HEK293T (cell line): ENCODE data around the gene ANKRD35.
"Not testable (repeated sequence)": the region's sequence is repeated elsewhere in the genome, so short reads cannot be mapped to it uniquely, and the experiment has no call there.

Source experiments
- CTCF ChIA-PET: fragments of 350-600 bp; formaldehyde crosslinking; extraction: SDS; loops from one replicate; lab custom pipeline; 2021; ENCODE audit warnings: antibody characterized with exemption, inconsistent platforms; lab: Yijun Ruan, JAX
- POLR2A ChIA-PET: fragments of 350-600 bp; formaldehyde crosslinking; extraction: SDS; loops from one replicate; lab custom pipeline; 2020; ENCODE audit warnings: antibody characterized with exemption, inconsistent platforms; lab: Yijun Ruan, JAX
- DNase-seq: peaks from one replicate; pipeline ENCODE4 v3.0.0; 2012; ENCODE audit warnings: mixed read lengths; ENCODE audit errors: extremely low spot score
- ARNT ChIP-seq: fragments of 450-650 bp; IDR thresholded peaks from 2 replicates; pipeline ENCODE4 v1.6.1; 2017; ENCODE audit warnings: mild to moderate bottlenecking
- BHLHE40 ChIP-seq: fragments of 450-650 bp; IDR thresholded peaks from 2 replicates; pipeline ENCODE4 v1.6.1; 2016; ENCODE audit warnings: mild to moderate bottlenecking, moderate library complexity, borderline replicate concordance
- CTBP1 ChIP-seq: fragments of 450-650 bp; IDR thresholded peaks from 2 replicates; pipeline ENCODE4 v1.6.1; 2016; ENCODE audit warnings: borderline replicate concordance
- ELF4 ChIP-seq: fragments of 450-650 bp; IDR thresholded peaks from 2 replicates; pipeline ENCODE4 v1.6.1; 2017; ENCODE audit warnings: antibody characterized with exemption
- FOXA1 ChIP-seq: fragments of 450-650 bp; IDR thresholded peaks from 2 replicates; pipeline ENCODE4 v1.6.1; 2016; ENCODE audit warnings: mild to moderate bottlenecking
- FOXK2 ChIP-seq: fragments of 450-650 bp; IDR thresholded peaks from 2 replicates; pipeline ENCODE4 v1.6.1; 2016; ENCODE audit warnings: mild to moderate bottlenecking
- FOXM1 ChIP-seq: fragments of 450-650 bp; IDR thresholded peaks from 2 replicates; pipeline ENCODE4 v1.6.1; 2017; ENCODE audit warnings: mild to moderate bottlenecking, borderline replicate concordance
- HDGF ChIP-seq: fragments of 450-650 bp; IDR thresholded peaks from 2 replicates; pipeline ENCODE4 v1.6.1; 2017; ENCODE audit warnings: antibody characterized with exemption, borderline replicate concordance
- L3MBTL2 ChIP-seq: fragments of 450-650 bp; conservative IDR thresholded peaks from 2 replicates; pipeline ENCODE4 v1.6.1; 2016; ENCODE audit warnings: mild to moderate bottlenecking
- LEF1 ChIP-seq: fragments of 450-650 bp; IDR thresholded peaks from 2 replicates; pipeline ENCODE4 v1.6.1; 2017; ENCODE audit warnings: mild to moderate bottlenecking, borderline replicate concordance
- NFRKB ChIP-seq: fragments of 450-650 bp; IDR thresholded peaks from 2 replicates; pipeline ENCODE4 v1.6.1; 2016; ENCODE audit warnings: mild to moderate bottlenecking, moderate library complexity
- SP1 ChIP-seq: fragments of 450-650 bp; IDR thresholded peaks from 2 replicates; pipeline ENCODE4 v1.6.1; 2017
- SUZ12 ChIP-seq: fragments of 450-650 bp; IDR thresholded peaks from 2 replicates; pipeline ENCODE4 v1.6.1; 2016; ENCODE audit warnings: mild to moderate bottlenecking
- TARDBP ChIP-seq: fragments of 450-650 bp; IDR thresholded peaks from 2 replicates; pipeline ENCODE4 v1.6.1; 2016
- ZNF384 ChIP-seq: fragments of 450-650 bp; IDR thresholded peaks from 2 replicates; pipeline ENCODE4 v1.6.1; 2016
- TF ChIP-seq, protein P1 (sequence below): fragments of 450-650 bp; IDR thresholded peaks from 2 replicates; pipeline ENCODE4 v1.6.1; 2016

The ANKRD35 gene

GRCh38 chr1:145922266-145922665 lies 36.6 kb upstream of the ANKRD35 start:
- ChIA-PET POLR2A (interaction anchor here (0.7 kb wide), 1 partner anchor 42 kb away, joined by 3 read pairs; the partner anchor contains the start of genes ANKRD34A and POLR3GL), CTCF (no interaction called here)
- no peak for DNase-seq
- TF ChIP-seq ELF4 = no peak
- TF ChIP-seq, protein P1, sequence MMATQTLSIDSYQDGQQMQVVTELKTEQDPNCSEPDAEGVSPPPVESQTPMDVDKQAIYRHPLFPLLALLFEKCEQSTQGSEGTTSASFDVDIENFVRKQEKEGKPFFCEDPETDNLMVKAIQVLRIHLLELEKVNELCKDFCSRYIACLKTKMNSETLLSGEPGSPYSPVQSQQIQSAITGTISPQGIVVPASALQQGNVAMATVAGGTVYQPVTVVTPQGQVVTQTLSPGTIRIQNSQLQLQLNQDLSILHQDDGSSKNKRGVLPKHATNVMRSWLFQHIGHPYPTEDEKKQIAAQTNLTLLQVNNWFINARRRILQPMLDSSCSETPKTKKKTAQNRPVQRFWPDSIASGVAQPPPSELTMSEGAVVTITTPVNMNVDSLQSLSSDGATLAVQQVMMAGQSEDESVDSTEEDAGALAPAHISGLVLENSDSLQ = no peak
- TF ChIP-seq HDGF = no peak
- no peak for TF ChIP-seq TARDBP
- no peak for TF ChIP-seq ZNF384
- no peak for TF ChIP-seq FOXK2
- no peak for TF ChIP-seq CTBP1
- TF ChIP-seq ARNT = no peak
- no peak for TF ChIP-seq FOXM1

- CTCF ChIA-PET, POLR2A ChIA-PET, DNase-seq: not testable (repeated sequence)
Observed at GRCh38 chr1:145920297-145920696, 34.6 kb upstream of the ANKRD35 start.

DNA sequence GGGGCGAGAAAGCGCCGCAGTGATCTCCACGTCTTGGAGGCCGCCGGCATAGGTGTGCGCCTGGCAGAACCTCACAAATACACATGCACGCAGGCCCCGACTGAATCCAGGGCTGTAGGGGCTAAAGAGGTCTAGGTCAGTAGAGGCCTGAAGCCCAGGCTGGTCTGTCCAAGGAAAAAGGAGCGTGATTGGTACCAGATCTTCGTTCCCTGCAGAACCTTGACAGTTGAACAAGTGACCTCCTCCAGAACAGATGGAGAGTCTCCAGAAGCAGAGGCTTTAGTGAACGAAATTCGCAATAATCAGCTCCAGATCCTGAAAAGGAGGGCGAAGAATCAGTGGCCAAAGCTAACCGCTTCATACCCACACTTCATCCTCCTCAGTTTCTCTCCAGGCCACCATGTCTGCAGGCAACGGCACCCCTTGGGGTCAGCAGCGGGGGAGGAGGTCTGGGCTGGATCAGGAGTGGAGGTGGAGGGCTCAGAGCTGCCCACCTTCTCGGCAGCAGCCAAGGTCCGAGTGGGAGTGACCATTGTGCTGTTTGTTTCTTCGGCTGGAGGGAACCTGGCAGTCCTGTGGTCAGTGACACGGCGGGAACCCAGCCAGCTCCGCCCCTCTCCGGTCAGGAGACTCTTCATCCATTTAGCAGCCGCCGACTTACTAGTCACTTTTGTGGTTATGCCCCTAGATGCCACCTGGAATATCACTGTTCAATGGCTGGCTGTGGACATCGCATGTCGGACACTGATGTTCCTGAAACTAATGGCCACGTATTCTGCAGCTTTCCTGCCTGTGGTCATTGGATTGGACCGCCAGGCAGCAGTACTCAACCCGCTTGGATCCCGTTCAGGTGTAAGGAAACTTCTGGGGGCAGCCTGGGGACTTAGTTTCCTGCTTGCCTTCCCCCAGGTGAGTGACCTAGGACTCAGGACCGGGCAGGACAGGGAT lies 33.6 kb upstream of the ANKRD35 start:
- no peak for DNase-seq
- ChIA-PET CTCF (interaction anchor here (0.6 to 1.0 kb wide), 3 partner anchors 10 to 74 kb away, joined by 3 to 4 read pairs (median 3); partner anchors contain the start of genes ITGA10 and NUDT17), POLR2A (interaction anchor here (0.6 to 4.0 kb wide), 10 partner anchors 9 to 118 kb away, joined by 3 to 42 read pairs (median 8); partner anchors contain the start of genes ANKRD34A, ITGA10, LIX1L and PIAS3)
- TF ChIP-seq FOXK2 = no peak
- TF ChIP-seq FOXM1 = no peak
- TF ChIP-seq SUZ12 = no peak
- no peak for TF ChIP-seq NFRKB
- TF ChIP-seq BHLHE40 = no peak
- TF ChIP-seq SP1 = no peak
- TF ChIP-seq HDGF = no peak
- no peak for TF ChIP-seq CTBP1
- TF ChIP-seq LEF1 = no peak
- no peak for TF ChIP-seq ELF4
- TF ChIP-seq ZNF384 = no peak
- TF ChIP-seq ARNT = no peak

DNA sequence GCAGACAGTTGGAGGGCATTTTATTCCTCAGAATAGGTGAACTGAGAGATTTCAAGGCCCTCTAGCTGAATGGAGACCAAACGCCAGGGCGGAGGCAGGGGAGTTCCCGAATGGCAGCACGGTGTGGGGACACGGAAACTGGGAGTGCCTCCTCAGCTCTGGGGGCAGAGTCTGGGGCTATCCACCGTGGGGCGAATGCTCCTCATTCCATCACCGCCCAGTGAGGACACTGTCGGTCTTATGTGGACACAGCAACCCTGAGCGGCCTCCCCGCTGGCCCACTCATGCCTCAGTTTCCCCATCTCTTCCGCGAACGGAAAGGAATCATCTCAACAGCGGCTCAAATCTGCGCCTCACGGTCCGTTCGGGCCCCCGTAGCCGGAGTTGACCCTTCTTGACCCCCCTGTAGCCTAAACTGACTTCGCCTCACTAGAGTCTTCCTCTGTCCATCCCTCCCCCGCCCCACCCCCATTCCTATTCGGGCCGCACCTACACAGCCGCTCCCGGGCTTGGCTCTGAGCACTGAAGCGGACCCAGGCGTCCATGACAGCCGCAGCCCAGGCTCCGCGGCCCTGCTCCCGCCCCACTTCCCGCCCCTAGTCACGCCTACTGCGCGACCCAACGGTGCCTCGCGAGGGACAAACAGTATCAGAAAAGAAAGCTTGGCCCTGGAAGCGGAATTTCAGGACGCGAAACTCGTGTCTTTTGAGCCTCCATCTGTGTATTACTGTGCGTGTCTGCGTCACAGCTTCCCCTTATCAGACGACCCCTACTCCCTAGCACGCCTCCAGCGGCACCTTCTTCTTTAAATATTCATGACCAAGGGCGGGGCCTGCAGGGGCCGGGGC lies 32.7 kb upstream of the ANKRD35 start, which contains the start of gene PEX11B:
Gene PEX11B, minus strand, starts transcription at position 574 of the 848 bp plus-strand sequence. Its CDS starts 29 bp downstream, at position 545.
- DNase-seq = peak; percentile 89
- CTCF ChIA-PET = interaction anchor here (0.9 to 1.0 kb wide), 2 partner anchors 9 to 15 kb away, joined by 3 to 4 read pairs; partner anchors contain the start of gene ITGA10
- peak; percentile 19; the same call in 1 of the 2 replicates for TF ChIP-seq L3MBTL2
- TF ChIP-seq, protein P1 = no peak
- TF ChIP-seq ARNT = peak; percentile 20; the same call in 1 of the 2 replicates
- TF ChIP-seq SP1 = peak; percentile 43; the same call in 1 of the 2 replicates
- POLR2A ChIA-PET = interaction anchor here (0.6 to 4.0 kb wide), 11 partner anchors 10 to 119 kb away, joined by 3 to 42 read pairs (median 8); partner anchors contain the start of genes ANKRD34A, ITGA10, LIX1L and NUDT17

- POLR2A ChIA-PET = interaction anchor here (1.1 to 4.0 kb wide), 3 partner anchors 11 to 72 kb away, joined by 3 to 42 read pairs (median 19); partner anchors contain the start of genes ANKRD34A, NUDT17, POLR3GL and RBM8A
- no peak for DNase-seq
- no peak for TF ChIP-seq NFRKB
- TF ChIP-seq SUZ12 = no peak
- no peak for TF ChIP-seq BHLHE40
- no peak for TF ChIP-seq TARDBP
- TF ChIP-seq, protein P1 = no peak
- TF ChIP-seq FOXK2 = no peak
- TF ChIP-seq ELF4 = no peak
- TF ChIP-seq ZNF384 = no peak
- TF ChIP-seq ARNT = no peak
- no peak for TF ChIP-seq HDGF
- no peak for TF ChIP-seq LEF1
- no peak for TF ChIP-seq FOXA1
- TF ChIP-seq L3MBTL2 = no peak
- TF ChIP-seq CTBP1 = no peak
- TF ChIP-seq SP1 = no peak
- CTCF ChIA-PET = interaction anchor here (1.7 kb wide), 1 partner anchor 26 kb away, joined by 4 read pairs; no protein-coding TSS in a partner anchor
Observed at GRCh38 chr1:145917595-145917994, 31.9 kb upstream of the ANKRD35 start.
